ENCODE measurements around the gene WDR64.
"Not testable (repeated sequence)": the region's sequence is repeated elsewhere in the genome, so short reads cannot be mapped to it uniquely, and the experiment has no call there.

WDR64 gene

DNA sequence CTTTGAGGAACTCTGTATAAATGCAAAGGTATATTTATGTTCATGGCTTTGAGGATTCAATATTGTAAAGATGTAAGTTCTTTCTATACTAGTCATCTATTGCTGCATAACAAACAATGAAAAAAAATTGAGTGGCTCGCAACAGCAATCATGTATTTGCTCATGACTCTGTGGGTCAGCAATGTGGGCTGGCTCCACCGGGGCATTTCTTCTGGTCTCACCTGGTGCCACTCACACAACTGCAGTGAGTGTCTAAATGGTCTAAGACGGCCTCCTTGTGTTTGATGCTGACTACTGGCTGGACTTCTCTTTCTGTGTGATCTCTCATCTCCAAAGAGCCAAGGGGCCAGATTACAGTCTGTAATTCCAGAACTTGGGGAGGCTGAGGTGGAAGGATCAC lies 150.8 kb downstream of the WDR64 start:
- Histone ChIP-seq H3K9ac (ENCODE audit: low read length) (no peak overlapping the region), H3K36me3 (ENCODE audit: control insufficient read depth, insufficient read depth, low read length) (no peaks in the 10 kb centered on the region), H3K9me3 (ENCODE audit: control insufficient read depth, low read length) (no peaks in the 10 kb centered on the region), H3K4me3 (ENCODE audit: low read length) (no peak overlapping the region), H3K27me3 (ENCODE audit: control insufficient read depth, insufficient read depth, low read length) (no peaks in the 10 kb centered on the region), H3K4me1 (ENCODE audit: control insufficient read depth, insufficient read depth, low read length) (no peaks in the 10 kb centered on the region)

DNA sequence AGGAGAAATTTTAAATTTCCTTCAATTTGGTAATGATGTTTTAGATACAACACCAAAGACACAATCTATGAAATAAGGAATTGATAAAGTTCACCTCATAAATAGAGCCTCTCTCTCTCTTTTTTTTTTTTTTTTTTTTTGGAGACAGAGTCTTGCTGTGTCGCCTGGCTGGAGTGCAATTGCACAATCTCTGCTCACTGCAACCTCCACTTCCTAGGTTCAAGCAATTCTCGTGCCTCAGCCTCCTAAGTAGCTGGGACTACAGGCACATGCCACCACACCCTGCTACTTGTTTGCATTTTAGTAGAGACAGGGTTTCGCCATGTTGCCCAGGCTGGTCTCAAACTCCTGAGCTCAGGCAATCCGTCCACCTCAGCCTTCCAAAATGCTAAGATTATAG lies 152.6 kb downstream of the WDR64 start:
- H3K4me1 ChIP-seq (ENCODE audit: control insufficient read depth, insufficient read depth, low read length), result not testable (repeated sequence)

DNA sequence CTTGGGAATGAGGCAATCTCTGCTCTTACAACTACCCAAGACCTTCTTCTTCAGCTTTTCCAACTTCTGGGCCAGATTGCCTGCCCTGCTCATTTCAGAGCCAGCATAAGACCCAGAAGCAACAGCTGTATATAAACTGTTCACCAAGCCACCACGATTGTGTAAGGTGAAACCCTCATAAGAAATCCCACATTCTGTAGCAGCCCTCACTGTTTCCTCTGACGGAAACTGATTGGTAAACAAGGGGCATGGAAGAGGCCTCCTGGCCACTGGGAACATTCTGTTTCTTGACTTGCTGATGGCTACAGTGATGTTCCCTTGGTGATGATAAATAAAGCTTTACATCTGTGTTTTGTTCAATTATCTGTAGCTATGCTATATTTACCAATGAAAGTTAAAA lies 156.2 kb downstream of the WDR64 start:
- Histone ChIP-seq H3K4me3 (ENCODE audit: low read length) (no peak overlapping the region), H3K36me3 (ENCODE audit: control insufficient read depth, insufficient read depth, low read length) (no peaks in the 10 kb centered on the region), H3K9ac (ENCODE audit: low read length) (no peak overlapping the region), H3K4me1 (ENCODE audit: control insufficient read depth, insufficient read depth, low read length) (no peaks in the 10 kb centered on the region), H3K27me3 (ENCODE audit: control insufficient read depth, insufficient read depth, low read length) (no peaks in the 10 kb centered on the region), H3K9me3 (ENCODE audit: control insufficient read depth, low read length) (no peaks in the 10 kb centered on the region)

More for the DNA sequence above, 152.6 kb downstream of the WDR64 start:
- H3K27me3 ChIP-seq (ENCODE audit: control insufficient read depth, insufficient read depth, low read length); H3K9me3 ChIP-seq (ENCODE audit: control insufficient read depth, low read length); H3K36me3 ChIP-seq (ENCODE audit: control insufficient read depth, insufficient read depth, low read length); H3K9ac ChIP-seq (ENCODE audit: low read length); H3K4me3 ChIP-seq (ENCODE audit: low read length): not testable (repeated sequence)

- Histone ChIP-seq H3K27me3 (ENCODE audit: control insufficient read depth, insufficient read depth, low read length) (no peaks in the 10 kb centered on the region), H3K36me3 (ENCODE audit: control insufficient read depth, insufficient read depth, low read length) (no peaks in the 10 kb centered on the region), H3K4me3 (ENCODE audit: low read length) (no peak overlapping the region), H3K9ac (ENCODE audit: low read length) (no peak overlapping the region), H3K4me1 (ENCODE audit: control insufficient read depth, insufficient read depth, low read length) (no peaks in the 10 kb centered on the region), H3K9me3 (ENCODE audit: control insufficient read depth, low read length) (no peaks in the 10 kb centered on the region)
These were observed 158.8 kb downstream of the WDR64 start for GRCh38 chr1:241810769-241811405.

DNA sequence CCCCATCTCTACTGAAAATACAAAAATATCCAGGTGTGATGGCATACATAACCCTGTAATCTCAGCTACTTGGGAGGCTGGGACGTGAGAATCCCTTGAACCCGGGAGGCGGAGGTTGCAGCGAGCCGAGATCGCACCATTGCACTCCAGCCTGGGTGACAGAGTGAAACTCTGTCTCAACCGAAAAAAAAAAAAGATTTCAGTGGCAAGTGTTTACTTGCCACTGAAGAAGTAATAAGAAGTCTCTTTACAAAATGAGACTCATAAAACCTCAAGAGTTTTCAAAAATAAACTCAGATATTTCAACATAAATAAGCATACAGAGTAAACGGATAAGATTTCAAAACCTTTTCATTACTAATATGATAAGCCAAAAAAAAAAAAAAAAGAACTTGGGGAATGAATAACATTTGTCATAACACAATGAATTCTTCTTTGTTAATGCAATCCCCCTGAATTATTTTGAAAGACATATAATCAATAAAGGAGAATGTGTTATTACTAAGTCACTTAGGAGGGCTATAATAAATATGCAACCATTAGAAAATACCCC lies 161.8 kb downstream of the WDR64 start:
- H3K4me1 ChIP-seq (ENCODE audit: control insufficient read depth, insufficient read depth, low read length), result no peaks in the 10 kb centered on the region
- no peak overlapping the region for H3K9ac ChIP-seq (ENCODE audit: low read length)
- no peaks in the 10 kb centered on the region for H3K9me3 ChIP-seq (ENCODE audit: control insufficient read depth, low read length)
- no peaks in the 10 kb centered on the region for H3K27me3 ChIP-seq (ENCODE audit: control insufficient read depth, insufficient read depth, low read length)
- H3K36me3 ChIP-seq (ENCODE audit: control insufficient read depth, insufficient read depth, low read length), result no peaks in the 10 kb centered on the region
- no peak overlapping the region for H3K4me3 ChIP-seq (ENCODE audit: low read length)

GRCh38 chr1:241816008-241816407 lies 163.9 kb downstream of the WDR64 start:
- H3K4me3 ChIP-seq (ENCODE audit: low read length), result no peak overlapping the region
- no peaks in the 10 kb centered on the region for H3K27me3 ChIP-seq (ENCODE audit: control insufficient read depth, insufficient read depth, low read length)
- no peaks in the 10 kb centered on the region for H3K9me3 ChIP-seq (ENCODE audit: control insufficient read depth, low read length)
- H3K36me3 ChIP-seq (ENCODE audit: control insufficient read depth, insufficient read depth, low read length), result no peaks in the 10 kb centered on the region
- no peak overlapping the region for H3K9ac ChIP-seq (ENCODE audit: low read length)
- H3K4me1 ChIP-seq (ENCODE audit: control insufficient read depth, insufficient read depth, low read length), result no peaks in the 10 kb centered on the region

DNA sequence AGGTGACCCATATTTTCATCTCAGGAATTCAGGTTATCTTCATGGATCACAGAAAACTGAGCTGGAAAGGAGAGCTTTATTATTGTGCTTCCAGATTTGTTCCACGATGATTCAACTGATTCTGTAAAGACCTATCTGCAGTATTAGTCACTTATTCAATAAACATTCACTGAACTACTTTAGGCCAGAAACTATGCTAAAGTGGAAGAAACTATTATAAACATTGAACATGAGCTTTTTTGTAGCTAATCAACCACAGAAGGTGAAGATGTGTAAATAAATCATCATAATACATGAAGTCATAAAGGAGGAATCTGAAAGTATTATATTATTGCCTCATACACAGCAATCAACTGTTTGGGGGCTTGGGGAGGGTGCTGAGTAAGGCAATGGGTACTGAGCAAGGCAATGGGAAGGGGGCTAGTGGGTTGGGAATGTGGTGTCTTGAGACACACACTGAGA lies 165.3 kb downstream of the WDR64 start:
- no peaks in the 10 kb centered on the region for H3K9me3 ChIP-seq (ENCODE audit: control insufficient read depth, low read length)
- H3K36me3 ChIP-seq (ENCODE audit: control insufficient read depth, insufficient read depth, low read length), result no peaks in the 10 kb centered on the region
- no peak overlapping the region for H3K4me3 ChIP-seq (ENCODE audit: low read length)
- H3K9ac ChIP-seq (ENCODE audit: low read length), result no peak overlapping the region
- H3K27me3 ChIP-seq (ENCODE audit: control insufficient read depth, insufficient read depth, low read length), result no peaks in the 10 kb centered on the region
- H3K4me1 ChIP-seq (ENCODE audit: control insufficient read depth, insufficient read depth, low read length), result no peaks in the 10 kb centered on the region

DNA sequence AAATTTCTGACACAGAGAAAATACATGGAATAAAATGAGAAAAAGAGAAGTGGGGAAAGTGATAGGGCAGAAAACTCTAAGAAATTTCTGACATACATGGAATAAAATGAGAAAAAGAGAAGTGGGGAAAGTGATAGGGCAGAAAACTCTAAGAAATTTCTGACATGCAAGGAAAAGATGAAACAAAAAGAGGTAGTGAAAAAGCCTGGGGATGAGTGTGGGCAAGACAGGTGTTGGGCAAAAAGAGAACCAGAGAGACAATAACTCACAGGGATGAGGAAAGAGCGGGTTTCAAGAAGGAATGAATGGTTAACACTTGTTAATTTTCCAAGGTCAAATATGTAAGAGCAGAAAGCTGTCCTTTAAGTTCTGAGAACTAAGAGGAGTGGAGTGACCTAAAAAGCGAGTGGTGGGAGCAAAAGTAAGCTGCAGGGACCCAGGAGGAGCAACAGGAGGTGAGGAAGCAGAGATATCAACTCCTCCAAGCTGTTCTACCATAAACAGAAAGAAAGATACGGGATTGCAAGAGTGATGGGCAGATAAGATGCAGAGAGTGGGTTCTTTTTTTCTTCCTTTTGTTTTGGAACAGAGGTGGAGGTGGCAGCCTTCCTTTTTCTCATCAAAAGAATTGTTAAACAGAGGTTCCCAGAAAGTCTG lies 166.0 kb downstream of the WDR64 start:
- Histone ChIP-seq H3K4me3 (ENCODE audit: low read length) (no peak overlapping the region), H3K9ac (ENCODE audit: low read length) (no peak overlapping the region), H3K9me3 (ENCODE audit: control insufficient read depth, low read length) (no peaks in the 10 kb centered on the region), H3K4me1 (ENCODE audit: control insufficient read depth, insufficient read depth, low read length) (no peaks in the 10 kb centered on the region), H3K27me3 (ENCODE audit: control insufficient read depth, insufficient read depth, low read length) (no peaks in the 10 kb centered on the region), H3K36me3 (ENCODE audit: control insufficient read depth, insufficient read depth, low read length) (no peaks in the 10 kb centered on the region)

DNA sequence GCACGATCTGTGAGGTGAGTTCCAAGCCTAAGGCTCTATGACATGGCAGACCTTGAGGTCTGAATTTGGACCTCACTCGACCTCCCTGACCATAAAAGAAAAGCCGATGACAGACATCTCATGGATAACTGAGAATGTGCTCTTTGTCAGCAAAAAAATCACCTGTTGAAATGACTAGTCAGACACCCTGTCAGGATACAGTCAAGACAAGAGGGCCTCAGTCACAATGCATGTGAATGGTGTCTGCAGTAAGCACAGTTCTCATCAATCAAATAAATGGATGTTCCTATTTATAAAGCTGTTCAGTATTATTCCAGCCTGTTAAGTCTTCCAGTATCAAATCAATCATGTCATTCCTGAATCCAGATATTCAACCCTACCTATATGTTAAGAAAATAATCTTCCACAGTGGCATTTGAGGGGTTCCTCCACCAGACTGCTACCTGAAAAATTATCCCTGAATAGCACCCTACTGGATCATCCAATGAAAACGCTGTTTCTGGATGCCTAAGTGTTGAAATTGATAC lies 167.3 kb downstream of the WDR64 start:
- Histone ChIP-seq H3K4me1 (ENCODE audit: control insufficient read depth, insufficient read depth, low read length) (no peaks in the 10 kb centered on the region), H3K36me3 (ENCODE audit: control insufficient read depth, insufficient read depth, low read length) (no peaks in the 10 kb centered on the region), H3K9ac (ENCODE audit: low read length) (no peak overlapping the region), H3K27me3 (ENCODE audit: control insufficient read depth, insufficient read depth, low read length) (no peaks in the 10 kb centered on the region), H3K4me3 (ENCODE audit: low read length) (no peak overlapping the region), H3K9me3 (ENCODE audit: control insufficient read depth, low read length) (no peaks in the 10 kb centered on the region)

- Histone ChIP-seq H3K4me3 (ENCODE audit: low read length) (no peak overlapping the region), H3K27me3 (ENCODE audit: control insufficient read depth, insufficient read depth, low read length) (no peaks in the 10 kb centered on the region), H3K9ac (ENCODE audit: low read length) (no peak overlapping the region), H3K4me1 (ENCODE audit: control insufficient read depth, insufficient read depth, low read length) (no peaks in the 10 kb centered on the region), H3K9me3 (ENCODE audit: control insufficient read depth, low read length) (no peaks in the 10 kb centered on the region), H3K36me3 (ENCODE audit: control insufficient read depth, insufficient read depth, low read length) (no peaks in the 10 kb centered on the region)
These were observed 169.3 kb downstream of the WDR64 start for GRCh38 chr1:241821363-241821762.

- Histone ChIP-seq H3K4me1 (ENCODE audit: control insufficient read depth, insufficient read depth, low read length) (no peaks in the 10 kb centered on the region), H3K4me3 (ENCODE audit: low read length) (no peak overlapping the region), H3K9ac (ENCODE audit: low read length) (no peak overlapping the region), H3K9me3 (ENCODE audit: control insufficient read depth, low read length) (no peaks in the 10 kb centered on the region), H3K36me3 (ENCODE audit: control insufficient read depth, insufficient read depth, low read length) (no peaks in the 10 kb centered on the region), H3K27me3 (ENCODE audit: control insufficient read depth, insufficient read depth, low read length) (no peaks in the 10 kb centered on the region)
These were observed 170.8 kb downstream of the WDR64 start for GRCh38 chr1:241822846-241823245.

DNA sequence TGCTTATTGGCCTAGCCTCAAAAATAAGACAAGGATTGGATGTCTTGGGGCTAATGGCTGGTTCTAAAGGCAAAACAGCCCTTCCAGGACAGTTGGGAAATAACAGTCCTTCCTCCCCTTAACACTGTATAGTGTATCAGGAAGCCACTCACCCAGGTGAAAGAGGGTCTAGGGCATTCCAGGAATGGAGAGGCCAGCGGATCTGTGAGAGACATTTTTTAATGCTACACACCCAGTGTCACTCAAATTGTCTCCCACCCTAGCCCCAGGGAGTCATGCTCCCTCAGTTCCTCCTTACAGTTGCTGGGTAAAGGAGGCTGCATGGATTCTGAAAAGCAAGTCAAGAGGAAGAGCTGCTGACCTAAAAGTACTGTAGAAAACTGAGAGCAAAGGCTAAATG lies 171.8 kb downstream of the WDR64 start:
- no peaks in the 10 kb centered on the region for H3K36me3 ChIP-seq (ENCODE audit: control insufficient read depth, insufficient read depth, low read length)
- H3K27me3 ChIP-seq (ENCODE audit: control insufficient read depth, insufficient read depth, low read length), result no peaks in the 10 kb centered on the region
- no peak overlapping the region for H3K9ac ChIP-seq (ENCODE audit: low read length)
- no peaks in the 10 kb centered on the region for H3K9me3 ChIP-seq (ENCODE audit: control insufficient read depth, low read length)
- no peaks in the 10 kb centered on the region for H3K4me1 ChIP-seq (ENCODE audit: control insufficient read depth, insufficient read depth, low read length)
- no peak overlapping the region for H3K4me3 ChIP-seq (ENCODE audit: low read length)
